Fibroblast of villous mesenchyme (primary cell): ENCODE data around the gene SLC11A2. TPM values are rescaled to one million over a fixed set of nuclear protein-coding genes. Genes with fewer than 3 reads are reported as not detected.

Experiments
- DNase-seq: peaks from one replicate; pipeline ENCODE4 v3.0.0-alpha.2; 2010; ENCODE audit warnings: low read depth
- H3K4me3 ChIP-seq: 2 replicates; pipeline ENCODE4 v1.5.1; 2011; ENCODE audit warnings: low read depth, mild to moderate bottlenecking, low read length
- total RNA-seq: library from RNA; depleted of rRNA; stranded (reverse); fragments of >200 nt; gene quantifications from 2 replicates; pipeline ENCODE4 v1.2.3, GENCODE V29; 2012
- TF ChIP-seq, protein P1 (sequence below): IDR thresholded peaks from 2 replicates; pipeline ENCODE4 v1.5.1; 2012; ENCODE audit warnings: low read depth, mild to moderate bottlenecking, low read length; ENCODE audit not compliant: insufficient read depth

The SLC11A2 gene
- 39.0 and 56.6 TPM in 2 replicates for total RNA-seq

DNA sequence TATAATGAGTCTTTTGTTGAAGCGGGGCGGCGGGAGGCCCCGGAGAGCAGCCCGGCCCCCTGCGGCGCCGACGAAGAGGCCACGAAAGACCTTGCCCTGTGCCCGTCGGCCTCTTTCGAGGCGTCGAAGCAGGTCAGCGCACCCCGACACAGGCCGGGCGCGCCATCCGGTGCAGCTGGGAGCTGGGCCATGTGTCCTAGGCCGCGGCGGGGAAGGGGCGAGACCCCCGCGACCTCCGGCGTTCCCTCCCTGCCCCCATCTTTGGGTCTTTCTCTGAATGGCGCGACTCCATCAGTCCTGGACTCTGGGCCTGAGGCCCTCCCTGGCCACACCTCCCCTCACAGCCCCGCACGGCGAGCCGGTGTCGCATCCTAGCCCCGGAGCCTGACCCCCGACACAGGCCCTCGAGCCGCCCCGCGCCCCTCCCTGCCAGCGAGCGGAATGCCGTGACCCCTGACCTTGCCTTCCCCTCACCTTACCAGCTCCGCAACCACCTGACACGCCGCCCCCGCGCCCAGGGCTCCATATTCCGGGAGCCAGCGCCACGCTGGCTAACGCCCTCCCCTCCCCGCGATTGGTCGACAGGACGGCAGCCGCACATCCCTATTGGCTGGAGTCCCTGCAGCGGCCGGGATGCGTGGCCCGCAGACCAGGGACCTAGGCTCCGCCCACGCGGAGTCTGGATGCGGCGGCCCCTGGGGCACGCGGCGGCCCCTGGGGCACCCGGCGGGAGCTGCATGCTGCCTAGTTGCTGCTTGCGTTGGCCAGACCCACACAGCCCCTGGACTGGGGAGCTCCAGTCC is at the start of gene SLC11A2:
Gene SLC11A2, minus strand, starts transcription at position 549 of the 803 bp plus-strand sequence. CDS start 15,656 bp downstream, outside the sequence.
- TF ChIP-seq, protein P1, sequence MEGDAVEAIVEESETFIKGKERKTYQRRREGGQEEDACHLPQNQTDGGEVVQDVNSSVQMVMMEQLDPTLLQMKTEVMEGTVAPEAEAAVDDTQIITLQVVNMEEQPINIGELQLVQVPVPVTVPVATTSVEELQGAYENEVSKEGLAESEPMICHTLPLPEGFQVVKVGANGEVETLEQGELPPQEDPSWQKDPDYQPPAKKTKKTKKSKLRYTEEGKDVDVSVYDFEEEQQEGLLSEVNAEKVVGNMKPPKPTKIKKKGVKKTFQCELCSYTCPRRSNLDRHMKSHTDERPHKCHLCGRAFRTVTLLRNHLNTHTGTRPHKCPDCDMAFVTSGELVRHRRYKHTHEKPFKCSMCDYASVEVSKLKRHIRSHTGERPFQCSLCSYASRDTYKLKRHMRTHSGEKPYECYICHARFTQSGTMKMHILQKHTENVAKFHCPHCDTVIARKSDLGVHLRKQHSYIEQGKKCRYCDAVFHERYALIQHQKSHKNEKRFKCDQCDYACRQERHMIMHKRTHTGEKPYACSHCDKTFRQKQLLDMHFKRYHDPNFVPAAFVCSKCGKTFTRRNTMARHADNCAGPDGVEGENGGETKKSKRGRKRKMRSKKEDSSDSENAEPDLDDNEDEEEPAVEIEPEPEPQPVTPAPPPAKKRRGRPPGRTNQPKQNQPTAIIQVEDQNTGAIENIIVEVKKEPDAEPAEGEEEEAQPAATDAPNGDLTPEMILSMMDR: peak; percentile 3
- peak; percentile 93 for DNase-seq
- peak within 1 kb of the TSS; percentile 85 for H3K4me3 ChIP-seq

DNA sequence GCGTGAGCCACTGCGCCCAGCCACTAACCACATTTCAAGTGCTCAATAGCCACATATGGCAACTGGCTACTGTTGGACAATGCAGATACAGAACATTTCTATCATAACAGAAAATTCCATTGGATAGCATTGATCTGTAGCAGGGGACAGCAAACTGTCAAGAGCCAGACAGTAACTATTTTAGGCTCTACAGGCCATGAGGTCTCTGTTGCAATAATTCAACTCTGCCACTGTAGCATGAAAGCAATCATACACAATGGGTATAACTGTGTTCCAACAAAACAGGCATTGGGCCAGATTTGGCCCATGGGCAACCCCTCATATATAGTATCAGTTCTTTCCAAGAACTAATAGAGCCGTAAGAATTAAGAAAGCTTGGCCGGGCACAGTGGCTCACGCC is 49.2 kb upstream of the SLC11A2 start:
- no peak for DNase-seq
- TF ChIP-seq, protein P1: no peak
- H3K4me3 ChIP-seq: no peak overlapping the region

DNA sequence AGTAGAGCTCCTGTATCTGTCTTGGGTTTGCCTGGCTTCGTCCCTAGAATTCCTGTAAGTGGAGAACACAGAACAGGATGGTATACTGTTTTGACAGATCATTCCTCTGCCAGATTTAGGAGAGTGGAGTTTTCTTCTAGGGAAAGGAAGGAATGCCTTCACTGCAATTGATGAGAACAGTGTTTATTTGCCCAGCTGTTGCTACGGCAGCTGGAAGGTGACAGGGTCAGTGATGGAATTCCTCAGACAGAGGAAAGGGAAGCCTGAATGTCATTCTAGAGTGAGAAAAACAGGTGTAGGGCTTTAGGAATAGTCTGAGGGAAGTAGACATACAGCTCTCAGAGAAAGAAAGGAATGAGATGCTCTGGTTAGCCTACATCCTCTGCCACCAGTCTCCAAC is 45.5 kb upstream of the SLC11A2 start:
- H3K4me3 ChIP-seq: no peak overlapping the region
- no peak for DNase-seq
- TF ChIP-seq, protein P1: no peak

DNA sequence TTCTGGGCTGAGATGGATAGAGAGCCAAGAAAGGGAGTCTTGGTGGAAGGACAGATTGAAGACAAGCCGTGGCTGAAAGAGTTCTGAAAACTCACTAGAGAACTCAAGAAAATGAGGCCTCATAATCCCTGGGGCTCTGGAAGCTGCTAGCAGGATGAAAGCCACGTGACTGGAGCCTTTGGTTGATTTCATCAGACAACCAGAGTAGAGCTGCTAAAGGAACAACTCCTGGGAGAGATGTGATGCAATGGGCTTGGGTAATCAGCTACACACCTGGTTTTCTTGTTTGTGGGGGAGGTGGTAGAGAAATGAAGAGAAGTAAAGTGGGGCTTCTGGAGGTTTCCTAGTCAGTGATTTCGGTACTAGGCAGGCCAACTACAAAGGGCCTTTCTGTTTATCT is 43.8 kb upstream of the SLC11A2 start:
- TF ChIP-seq, protein P1: no peak
- H3K4me3 ChIP-seq: no peak overlapping the region
- DNase-seq: peak; percentile 94

DNA sequence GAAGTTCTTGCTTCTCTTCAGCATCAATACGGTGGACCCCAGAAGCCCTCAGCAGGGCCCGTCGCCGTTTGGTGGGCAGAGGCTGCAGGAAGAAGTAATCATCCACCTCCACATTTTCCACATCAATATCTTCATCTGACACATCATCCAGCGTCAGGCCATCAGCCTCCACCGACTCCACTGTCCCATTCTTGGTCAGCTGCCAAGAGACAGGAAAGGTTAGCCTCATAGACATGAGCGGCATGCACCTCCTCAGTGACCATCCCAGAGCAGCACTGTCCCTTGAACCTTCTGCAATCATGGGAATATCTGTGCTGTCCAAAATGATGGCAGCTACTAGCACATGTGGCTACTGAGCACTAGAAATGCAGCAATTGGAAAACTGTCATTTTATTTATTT is 41.6 kb upstream of the SLC11A2 start:
- H3K4me3 ChIP-seq: no peak overlapping the region
- TF ChIP-seq, protein P1: no peak
- no peak for DNase-seq

DNA sequence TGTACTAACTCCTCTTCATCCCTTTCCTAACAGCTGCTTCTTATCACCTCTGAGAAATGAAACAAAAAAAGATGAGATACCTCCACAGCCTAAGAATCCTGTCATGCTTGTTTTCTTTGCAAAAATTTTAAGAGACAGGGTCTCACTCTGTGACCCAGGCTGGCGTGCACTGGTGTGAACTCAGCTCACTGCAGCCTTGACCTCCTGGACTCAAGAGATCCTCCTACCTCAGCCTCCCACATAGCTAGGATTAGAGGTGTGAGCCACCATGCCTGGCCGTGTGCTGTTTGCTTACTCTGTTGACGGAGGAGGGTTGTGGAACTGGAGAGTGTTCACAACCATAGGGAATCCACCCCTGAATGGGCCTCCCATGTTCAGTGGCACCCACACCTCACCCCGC is 41.0 kb upstream of the SLC11A2 start:
- H3K4me3 ChIP-seq: no peak overlapping the region
- TF ChIP-seq, protein P1: no peak
- DNase-seq: no peak
